WERI-Rb-1 (cell line): ENCODE measurements around the gene OSBPL8.

Experiments used
- DNase-seq: peaks from one replicate; pipeline ENCODE4 v3.0.0-alpha.2; 2020
- H3K27ac ChIP-seq: fragments of 250-450 bp; sonication (Bioruptor Pico); 2 replicates; pipeline ENCODE4 v1.5.1; 2020; ENCODE audit warnings: mild to moderate bottlenecking, moderate library complexity
- H3K27me3 ChIP-seq: fragments of 250-450 bp; sonication (Bioruptor Pico); 2 replicates; pipeline ENCODE4 v1.5.1; 2021; ENCODE audit warnings: mild to moderate bottlenecking, low read depth, moderate library complexity; ENCODE audit not compliant: insufficient read depth, severe bottlenecking
- H3K36me3 ChIP-seq: fragments of 250-450 bp; sonication (Bioruptor Pico); 2 replicates; pipeline ENCODE4 v1.5.1; 2020; ENCODE audit warnings: mild to moderate bottlenecking, moderate library complexity
- H3K4me3 ChIP-seq: 2 replicates; pipeline ENCODE4 v1.5.1; 2011; ENCODE audit warnings: low read depth, mild to moderate bottlenecking, control low read depth, low read length
- H3K9me3 ChIP-seq: fragments of 250-450 bp; sonication (Bioruptor Pico); 2 replicates; pipeline ENCODE4 v1.5.1; 2021; ENCODE audit warnings: mild to moderate bottlenecking, moderate library complexity; ENCODE audit not compliant: severe bottlenecking
- TF ChIP-seq, protein P1 (sequence below): IDR thresholded peaks from 2 replicates; pipeline ENCODE4 v1.5.1; 2011; ENCODE audit warnings: low read depth, mild to moderate bottlenecking, control low read depth, inconsistent platforms, low read length

OSBPL8 gene

DNA sequence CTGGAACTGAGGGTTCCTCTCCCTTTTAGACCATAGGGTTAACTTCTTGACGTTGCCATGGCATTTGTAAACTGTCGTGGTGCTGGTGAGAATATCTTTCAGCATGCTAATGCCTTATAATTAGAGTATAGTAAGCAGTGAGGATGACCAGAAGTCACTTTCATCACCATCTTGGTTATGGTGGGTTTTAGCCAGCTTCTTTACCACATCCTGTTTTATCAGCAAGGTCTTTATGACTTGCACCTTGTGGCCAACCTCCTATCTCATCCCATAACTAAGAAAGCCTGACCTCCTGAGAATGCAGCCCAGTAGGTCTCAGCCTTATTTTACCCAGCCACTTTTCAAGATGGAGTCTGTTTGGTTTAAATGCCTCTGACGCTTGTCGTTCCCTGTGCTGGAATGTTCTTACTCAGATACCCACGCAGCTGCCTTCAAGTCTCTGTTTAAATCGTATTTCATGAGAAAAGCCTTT, 255.5 kb downstream of the OSBPL8 start:
- Histone ChIP-seq H3K27ac (no peak overlapping the region), H3K4me3 (no peak overlapping the region), H3K27me3 (no peaks in the 10 kb centered on the region), H3K36me3 (no peaks in the 10 kb centered on the region), H3K9me3 (no peaks in the 10 kb centered on the region)
- TF ChIP-seq, protein P1, sequence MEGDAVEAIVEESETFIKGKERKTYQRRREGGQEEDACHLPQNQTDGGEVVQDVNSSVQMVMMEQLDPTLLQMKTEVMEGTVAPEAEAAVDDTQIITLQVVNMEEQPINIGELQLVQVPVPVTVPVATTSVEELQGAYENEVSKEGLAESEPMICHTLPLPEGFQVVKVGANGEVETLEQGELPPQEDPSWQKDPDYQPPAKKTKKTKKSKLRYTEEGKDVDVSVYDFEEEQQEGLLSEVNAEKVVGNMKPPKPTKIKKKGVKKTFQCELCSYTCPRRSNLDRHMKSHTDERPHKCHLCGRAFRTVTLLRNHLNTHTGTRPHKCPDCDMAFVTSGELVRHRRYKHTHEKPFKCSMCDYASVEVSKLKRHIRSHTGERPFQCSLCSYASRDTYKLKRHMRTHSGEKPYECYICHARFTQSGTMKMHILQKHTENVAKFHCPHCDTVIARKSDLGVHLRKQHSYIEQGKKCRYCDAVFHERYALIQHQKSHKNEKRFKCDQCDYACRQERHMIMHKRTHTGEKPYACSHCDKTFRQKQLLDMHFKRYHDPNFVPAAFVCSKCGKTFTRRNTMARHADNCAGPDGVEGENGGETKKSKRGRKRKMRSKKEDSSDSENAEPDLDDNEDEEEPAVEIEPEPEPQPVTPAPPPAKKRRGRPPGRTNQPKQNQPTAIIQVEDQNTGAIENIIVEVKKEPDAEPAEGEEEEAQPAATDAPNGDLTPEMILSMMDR: no peak
- no peak for DNase-seq

DNA sequence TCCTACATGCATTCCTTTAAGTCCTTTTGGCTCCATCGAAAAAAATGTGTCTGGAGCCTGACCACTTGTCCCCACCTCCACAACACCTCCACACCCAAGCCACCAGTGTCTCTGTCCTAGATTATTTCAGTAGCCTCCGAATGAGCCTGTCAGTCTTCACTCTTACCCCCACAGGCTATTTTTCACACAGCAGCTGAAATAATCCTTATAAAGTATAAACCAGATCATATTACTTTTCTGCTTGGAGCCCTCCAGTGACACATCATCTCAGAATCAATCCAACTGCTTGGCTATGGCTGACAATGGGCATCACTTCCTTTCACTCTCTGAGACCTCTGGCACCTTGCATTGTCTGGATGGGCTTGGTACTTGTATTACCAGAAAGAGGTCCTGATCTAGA, 256.2 kb downstream of the OSBPL8 start:
- DNase-seq: no peak
- no peaks in the 10 kb centered on the region for H3K27me3 ChIP-seq
- H3K9me3 ChIP-seq: no peaks in the 10 kb centered on the region
- H3K4me3 ChIP-seq: no peak overlapping the region
- H3K27ac ChIP-seq: no peak overlapping the region
- TF ChIP-seq, protein P1: no peak
- no peaks in the 10 kb centered on the region for H3K36me3 ChIP-seq
